Kidney (tissue), 14 donors: ENCODE measurements around the gene MAMSTR. TPM values are rescaled to one million over a fixed set of nuclear protein-coding genes. Genes with fewer than 3 reads are reported as not detected.
A peak's percentile ranks its signal among the peaks of the same experiment; 100 is the strongest.

Experiments used
- DNase-seq, 5 donors: peaks; one replicate each; pipeline ENCODE4 v3.0.0-alpha.2; 2013 to 2020
- FAIRE-seq: peaks from 2 replicates; lab custom pipeline; 2012; peaks lifted over from hg19 to GRCh38; lab: Jason Lieb, UNC
- H3K27ac ChIP-seq, 2 donors: one replicate each; pipeline ENCODE4 v1.7.0; 2013; ENCODE audit warnings: low read depth in 2 of 2, low read length in 2 of 2, inconsistent platforms in 1 of 2
- H3K27me3 ChIP-seq: one replicate; pipeline ENCODE4 v1.7.1; 2013; ENCODE audit warnings: low read length, inconsistent platforms; ENCODE audit not compliant: control insufficient read depth, insufficient read depth
- H3K36me3 ChIP-seq, 3 donors: one replicate each; pipeline versions ENCODE4 v1.7.0 to v1.7.1; 2013; ENCODE audit warnings: low read length in 3 of 3, control low read depth in 1 of 3, inconsistent platforms in 1 of 3; ENCODE audit not compliant: insufficient read depth in 3 of 3, control insufficient read depth in 2 of 3
- H3K4me1 ChIP-seq, 3 donors: one replicate each; pipeline versions ENCODE4 v1.7.0 to v1.7.1; 2013; ENCODE audit warnings: low read length in 3 of 3, inconsistent platforms in 1 of 3, low read depth in 1 of 3; ENCODE audit not compliant: control insufficient read depth in 2 of 3, insufficient read depth in 2 of 3
- H3K4me3 ChIP-seq, 3 donors: one replicate each; pipeline versions ENCODE4 v1.7.0 to v1.8.1; 2013; ENCODE audit warnings: low read length in 3 of 3, control low read depth in 1 of 3, inconsistent platforms in 1 of 3
- H3K9ac ChIP-seq, 3 donors: one replicate each; pipeline versions ENCODE4 v1.7.0 to v1.7.1; 2013; ENCODE audit warnings: low read length in 3 of 3, control low read depth in 1 of 3, inconsistent platforms in 1 of 3
- H3K9me3 ChIP-seq, 3 donors: one replicate each; pipeline versions ENCODE4 v1.7.0 to v1.7.1; 2013; ENCODE audit warnings: low read length in 3 of 3, control low read depth in 1 of 3, inconsistent platforms in 1 of 3; ENCODE audit not compliant: control insufficient read depth in 2 of 3, insufficient read depth in 1 of 3
- intact Hi-C: fragments of 100-400 bp; cut with DNase I; formaldehyde crosslinking; loops from one replicate; pipeline ENCODE4 v1.11.1; 2022
- polyA plus RNA-seq: library from polyadenylated mRNA; stranded (reverse); fragments of 350-450 nt; fragmentation: Illumina TruSeq; extraction: RNeasy Lipid Tissue Mini Kit (QIAGEN cat#74804); gene quantifications from one replicate; pipeline ENCODE4 v1.2.3, GENCODE V29; 2014; ENCODE audit warnings: low read depth, low replicate concordance; ENCODE audit not compliant: insufficient read depth
- total RNA-seq: library from RNA; stranded (reverse); fragmentation: NEBNext Ultra II Directional; extraction: Animal tissue kit (Norgen Biotek cat#: 25700); gene quantifications from one replicate; pipeline ENCODE4 v1.2.1, GENCODE V29; 2021
- TF ChIP-seq, protein P1 (sequence below): IDR thresholded peaks from 3 replicates; pipeline ENCODE4 v1.5.1; 2012; ENCODE audit warnings: mild to moderate bottlenecking, moderate library complexity, borderline replicate concordance; ENCODE audit not compliant: insufficient read depth; ENCODE audit errors: extremely low read depth
- donor health status: control.
- donor health status: control.
- donor health status: control.
- donor health status: control.
- donor health status: control.
- donor health status: DM: yes; HTN: yes; CAD: no.
- donor health status: Normal renal cell carcinoma (clear cell type).

Gene MAMSTR
- total and polyA plus RNA-seq, 2 donors from 2014 or later, result 2.2 to 3.6 TPM

DNA sequence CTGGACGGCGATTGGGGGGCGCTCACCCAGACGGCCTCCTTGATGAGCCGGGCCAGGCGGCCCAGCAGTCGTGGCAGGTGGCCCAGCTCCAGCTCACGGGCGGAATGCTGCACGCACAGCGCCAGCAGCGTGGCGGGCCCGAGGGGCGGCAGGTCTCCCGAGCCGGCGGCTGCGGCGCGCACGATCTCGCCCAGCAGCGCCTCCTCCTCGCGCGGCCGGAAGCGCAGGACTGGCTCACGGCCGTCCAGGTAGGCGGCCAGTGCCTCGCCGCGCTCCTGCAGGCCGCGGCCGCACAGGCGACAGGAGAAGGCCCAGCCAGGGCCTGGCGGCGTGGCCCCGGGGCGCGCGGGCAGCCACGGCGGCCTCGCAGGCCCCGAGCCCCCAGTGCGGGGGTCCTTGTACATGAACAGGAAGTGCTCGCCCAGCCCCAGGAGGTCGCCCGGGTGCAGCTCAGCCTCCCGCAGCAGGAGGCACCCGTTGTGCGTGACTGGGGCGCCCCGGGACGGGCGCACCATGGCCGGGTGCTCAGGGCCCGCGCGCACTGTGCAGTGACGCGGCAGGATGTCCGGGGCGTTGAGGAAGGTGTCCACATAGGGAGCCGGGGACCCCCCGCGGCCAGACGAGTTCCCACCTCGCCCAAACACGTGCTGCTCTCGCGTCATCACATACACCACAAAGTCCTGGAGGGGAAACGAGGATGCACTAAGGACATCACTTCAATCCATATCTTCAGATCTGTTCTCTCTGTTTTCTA, 9.6 kb upstream of the MAMSTR start:
- TF ChIP-seq, protein P1, sequence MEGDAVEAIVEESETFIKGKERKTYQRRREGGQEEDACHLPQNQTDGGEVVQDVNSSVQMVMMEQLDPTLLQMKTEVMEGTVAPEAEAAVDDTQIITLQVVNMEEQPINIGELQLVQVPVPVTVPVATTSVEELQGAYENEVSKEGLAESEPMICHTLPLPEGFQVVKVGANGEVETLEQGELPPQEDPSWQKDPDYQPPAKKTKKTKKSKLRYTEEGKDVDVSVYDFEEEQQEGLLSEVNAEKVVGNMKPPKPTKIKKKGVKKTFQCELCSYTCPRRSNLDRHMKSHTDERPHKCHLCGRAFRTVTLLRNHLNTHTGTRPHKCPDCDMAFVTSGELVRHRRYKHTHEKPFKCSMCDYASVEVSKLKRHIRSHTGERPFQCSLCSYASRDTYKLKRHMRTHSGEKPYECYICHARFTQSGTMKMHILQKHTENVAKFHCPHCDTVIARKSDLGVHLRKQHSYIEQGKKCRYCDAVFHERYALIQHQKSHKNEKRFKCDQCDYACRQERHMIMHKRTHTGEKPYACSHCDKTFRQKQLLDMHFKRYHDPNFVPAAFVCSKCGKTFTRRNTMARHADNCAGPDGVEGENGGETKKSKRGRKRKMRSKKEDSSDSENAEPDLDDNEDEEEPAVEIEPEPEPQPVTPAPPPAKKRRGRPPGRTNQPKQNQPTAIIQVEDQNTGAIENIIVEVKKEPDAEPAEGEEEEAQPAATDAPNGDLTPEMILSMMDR, result no peak
- no peaks in the 10 kb centered on the region for H3K9me3 ChIP-seq
- no peak overlapping the region for H3K4me3 ChIP-seq
- no peaks in the 10 kb centered on the region for H3K27me3 ChIP-seq
- H3K4me1 ChIP-seq, result peaks cover 0 to 7% (median 0%) of the 10 kb centered on the region in 3 donors
- FAIRE-seq, result no peak
- peaks cover 0 to 3% (median 0%) of the 10 kb centered on the region in 3 donors for H3K36me3 ChIP-seq
- DNase-seq, result peak in 3 of 5 donors; percentile 51 to 78 (median 60)
- no peak overlapping the region for H3K9ac ChIP-seq
- intact Hi-C loops, result no loop called here
- H3K27ac ChIP-seq, result no peak overlapping the region

DNA sequence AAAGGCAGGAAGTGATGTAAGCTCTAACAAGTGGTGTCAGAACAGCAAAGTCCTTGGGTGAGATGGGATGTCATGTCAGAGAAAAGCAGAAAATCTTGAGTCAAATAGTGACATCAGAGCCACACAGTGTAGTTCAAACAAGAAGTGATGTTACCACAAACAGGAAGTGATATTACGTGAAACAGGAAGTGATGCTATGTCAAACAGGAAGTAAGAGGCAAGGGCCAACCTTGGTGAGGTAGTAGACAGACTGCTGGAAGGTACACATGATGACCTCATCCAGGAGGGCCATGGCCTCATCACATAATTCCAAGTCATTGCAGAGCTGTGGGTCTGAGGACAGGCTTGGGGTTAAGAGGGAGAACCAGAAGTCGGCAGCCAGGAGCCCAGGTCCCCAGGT, 7.0 kb upstream of the MAMSTR start:
- no peak for FAIRE-seq

DNA sequence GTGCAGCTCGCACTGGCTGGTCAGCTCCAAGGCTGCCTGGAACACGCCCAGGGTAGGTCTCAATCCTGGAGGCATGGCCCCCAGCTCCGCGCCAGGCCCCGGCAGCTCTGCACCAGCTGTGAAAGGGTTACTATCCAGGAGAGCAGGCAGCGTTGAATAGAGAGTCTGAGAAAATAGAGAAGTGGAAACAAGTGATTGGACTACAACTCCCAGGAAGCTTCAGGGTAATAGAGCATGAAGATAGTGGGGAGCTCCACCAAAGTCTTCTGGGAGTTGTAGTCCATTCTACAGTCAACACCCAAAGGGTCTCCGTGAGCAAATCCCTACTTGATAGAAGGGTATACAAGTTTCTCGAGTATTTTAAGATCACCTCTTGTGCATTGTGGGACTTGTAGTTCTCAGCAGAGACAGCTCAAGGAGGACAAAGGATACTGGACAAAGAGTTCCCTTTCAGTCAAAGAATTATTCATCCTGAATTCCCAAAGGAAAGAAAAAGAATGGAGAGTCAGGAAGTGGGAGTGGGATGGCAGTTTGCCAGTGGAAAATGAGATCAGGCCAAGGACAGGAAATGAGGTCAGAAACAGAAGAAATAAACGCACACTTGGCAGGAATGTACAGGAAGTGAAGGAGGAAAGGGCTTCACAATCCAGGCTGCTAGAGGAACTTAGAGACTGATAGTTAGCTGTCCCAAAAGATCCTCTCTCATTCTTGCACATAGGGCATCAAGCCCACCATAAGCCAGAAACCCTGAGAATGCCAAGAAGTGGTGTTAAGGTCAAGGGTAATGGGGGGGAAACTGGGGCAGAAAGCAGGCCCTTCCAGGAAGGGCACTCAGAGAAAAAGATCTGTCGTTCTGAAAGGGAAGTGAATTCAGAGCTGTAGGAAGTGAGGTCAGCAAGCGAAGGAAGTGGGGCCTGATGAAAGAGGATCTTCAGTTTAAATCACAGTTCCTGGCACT, 5.5 kb upstream of the MAMSTR start:
- no peak overlapping the region for H3K9ac ChIP-seq
- H3K27ac ChIP-seq, result peak overlapping the region; percentile 48 to 92
- peaks cover 0 to 7% (median 0%) of the 10 kb centered on the region in 3 donors for H3K4me1 ChIP-seq
- H3K36me3 ChIP-seq, result peaks cover 0 to 3% (median 0%) of the 10 kb centered on the region in 3 donors
- peak in 3 of 5 donors; percentile 74 to 96 (median 86) for DNase-seq
- TF ChIP-seq, protein P1, result no peak
- no peaks in the 10 kb centered on the region for H3K9me3 ChIP-seq
- FAIRE-seq, result no peak
- H3K27me3 ChIP-seq, result no peaks in the 10 kb centered on the region
- intact Hi-C loops, result no loop called here
- no peak overlapping the region for H3K4me3 ChIP-seq

More for the DNA sequence above, 7.0 kb upstream of the MAMSTR start:
- Histone ChIP-seq H3K36me3 (peaks cover 0 to 3% (median 0%) of the 10 kb centered on the region in 3 donors), H3K27ac (peak overlapping the region in 1 of 2 donors; percentile 36), H3K4me1 (peaks cover 0 to 7% (median 0%) of the 10 kb centered on the region in 3 donors), H3K27me3 (no peaks in the 10 kb centered on the region), H3K9me3 (no peaks in the 10 kb centered on the region), H3K4me3 (no peak overlapping the region), H3K9ac (no peak overlapping the region)
- TF ChIP-seq, protein P1, result no peak
- intact Hi-C loops, result no loop called here
- DNase-seq, result no peak
